ENCODE data around the gene SH2D1A. TPM values are rescaled to one million over a fixed set of nuclear protein-coding genes. Genes with fewer than 3 reads are reported as not detected.

SH2D1A gene
- total RNA-seq, 1 donor from 2014 or later = not detected

DNA sequence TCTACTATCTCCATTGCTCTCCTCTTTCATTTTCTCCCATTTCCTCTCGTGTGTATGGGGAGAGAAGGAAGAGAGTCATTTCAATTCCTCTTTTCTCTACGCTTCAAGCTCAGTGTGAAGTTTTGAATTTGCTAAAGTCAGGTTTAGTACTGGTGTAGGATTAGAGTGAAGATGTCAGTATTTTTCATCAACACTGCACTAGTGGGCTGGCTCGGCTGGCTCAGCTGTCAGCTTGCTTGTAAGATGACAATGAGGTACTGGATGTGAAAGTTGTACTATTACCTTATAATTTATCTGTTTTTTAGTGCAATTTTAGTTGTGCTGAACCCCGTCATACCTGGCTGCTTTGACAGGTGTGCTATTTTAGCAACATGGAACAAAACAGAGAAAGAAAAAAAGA lies 2.1 kb upstream of the SH2D1A start:
- Histone ChIP-seq H3K79me2 (ENCODE audit: insufficient read depth, low read length) (no peaks in the 10 kb centered on the region), H2AFZ (ENCODE audit: low read depth, low read length) (no peak overlapping the region), H3K27ac (ENCODE audit: low read depth, low read length) (no peak overlapping the region), H3K4me3 (ENCODE audit: insufficient read depth, low read depth, low read length) (no peak overlapping the region), H3K4me2 (ENCODE audit: low read length) (no peak overlapping the region), H3K27me3 (ENCODE audit: insufficient read depth, low read length) (no peaks in the 10 kb centered on the region), H3K36me3 (ENCODE audit: insufficient read depth, low read length) (no peaks in the 10 kb centered on the region), H3K9me3 (ENCODE audit: insufficient read depth, low read depth, low read length) (no peaks in the 10 kb centered on the region), H4K20me1 (ENCODE audit: insufficient read depth, low read length) (no peaks in the 10 kb centered on the region), H3K4me1 (ENCODE audit: insufficient read depth, low read length) (no peaks in the 10 kb centered on the region), H3K9ac (ENCODE audit: low read length) (no peak overlapping the region)
- Mint-ChIP-seq H3K4me1 (ENCODE audit: low read depth, unreplicated experiment) (peaks cover 4% of the 10 kb centered on the region), H3K27ac (ENCODE audit: unreplicated experiment) (no peak overlapping the region), H3K27me3 (ENCODE audit: low read depth, unreplicated experiment) (peaks cover 1% of the 10 kb centered on the region), H3K9me3 (ENCODE audit: unreplicated experiment) (no peaks in the 10 kb centered on the region), H3K36me3 (ENCODE audit: low read depth, unreplicated experiment) (no peaks in the 10 kb centered on the region), H3K4me3 (ENCODE audit: unreplicated experiment) (no peak overlapping the region)
- DNase-seq (ENCODE audit: low read depth) (no peak), FAIRE-seq (no peak)
- TF ChIP-seq EZH2 (IDR thresholded peaks at IDR 0.05; ENCODE audit: insufficient read depth, low read length) = no peak
- TF ChIP-seq, protein P1, sequence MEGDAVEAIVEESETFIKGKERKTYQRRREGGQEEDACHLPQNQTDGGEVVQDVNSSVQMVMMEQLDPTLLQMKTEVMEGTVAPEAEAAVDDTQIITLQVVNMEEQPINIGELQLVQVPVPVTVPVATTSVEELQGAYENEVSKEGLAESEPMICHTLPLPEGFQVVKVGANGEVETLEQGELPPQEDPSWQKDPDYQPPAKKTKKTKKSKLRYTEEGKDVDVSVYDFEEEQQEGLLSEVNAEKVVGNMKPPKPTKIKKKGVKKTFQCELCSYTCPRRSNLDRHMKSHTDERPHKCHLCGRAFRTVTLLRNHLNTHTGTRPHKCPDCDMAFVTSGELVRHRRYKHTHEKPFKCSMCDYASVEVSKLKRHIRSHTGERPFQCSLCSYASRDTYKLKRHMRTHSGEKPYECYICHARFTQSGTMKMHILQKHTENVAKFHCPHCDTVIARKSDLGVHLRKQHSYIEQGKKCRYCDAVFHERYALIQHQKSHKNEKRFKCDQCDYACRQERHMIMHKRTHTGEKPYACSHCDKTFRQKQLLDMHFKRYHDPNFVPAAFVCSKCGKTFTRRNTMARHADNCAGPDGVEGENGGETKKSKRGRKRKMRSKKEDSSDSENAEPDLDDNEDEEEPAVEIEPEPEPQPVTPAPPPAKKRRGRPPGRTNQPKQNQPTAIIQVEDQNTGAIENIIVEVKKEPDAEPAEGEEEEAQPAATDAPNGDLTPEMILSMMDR (IDR thresholded peaks at IDR 0.05; ENCODE audit: insufficient read depth, low read depth, low read length) = no peak

DNA sequence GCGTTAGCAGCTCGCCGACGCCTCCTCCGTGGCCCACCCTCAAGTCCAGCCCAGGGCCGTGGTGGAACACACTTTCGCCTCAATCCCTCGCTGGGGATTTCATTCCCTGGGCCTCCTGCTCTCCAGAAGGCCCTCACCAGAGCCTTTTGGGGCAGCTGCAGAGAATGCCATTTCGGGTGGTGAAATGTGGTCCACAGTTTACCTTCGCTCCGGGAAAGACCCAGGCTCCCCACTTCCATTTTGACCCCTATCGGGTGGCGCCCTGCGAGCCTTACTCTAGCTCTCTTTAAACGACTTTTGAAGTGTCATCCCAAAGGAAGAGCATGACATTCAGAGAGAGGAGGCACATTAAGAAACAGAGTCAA lies 496 bp downstream of the SH2D1A start:
- H2AFZ ChIP-seq (ENCODE audit: low read depth, low read length) = no peak overlapping the region
- H3K4me3 Mint-ChIP-seq (ENCODE audit: unreplicated experiment) = no peak overlapping the region
- H3K4me1 ChIP-seq (ENCODE audit: insufficient read depth, low read length) = no peaks in the 10 kb centered on the region
- H3K79me2 ChIP-seq (ENCODE audit: insufficient read depth, low read length) = no peaks in the 10 kb centered on the region
- TF ChIP-seq, protein P1 (IDR thresholded peaks at IDR 0.05; ENCODE audit: insufficient read depth, low read depth, low read length) = no peak
- TF ChIP-seq EZH2 (IDR thresholded peaks at IDR 0.05; ENCODE audit: insufficient read depth, low read length) = no peak
- no peaks in the 10 kb centered on the region for H3K36me3 Mint-ChIP-seq (ENCODE audit: low read depth, unreplicated experiment)
- no peak overlapping the region for H3K27ac Mint-ChIP-seq (ENCODE audit: unreplicated experiment)
- H3K4me3 ChIP-seq (ENCODE audit: insufficient read depth, low read depth, low read length) = no peak overlapping the region
- DNase-seq (ENCODE audit: low read depth) (no peak), FAIRE-seq (no peak)
- H3K9me3 Mint-ChIP-seq (ENCODE audit: unreplicated experiment) = no peaks in the 10 kb centered on the region
- H3K4me2 ChIP-seq (ENCODE audit: low read length) = no peak overlapping the region
- no peaks in the 10 kb centered on the region for H3K36me3 ChIP-seq (ENCODE audit: insufficient read depth, low read length)
- no peaks in the 10 kb centered on the region for H3K27me3 ChIP-seq (ENCODE audit: insufficient read depth, low read length)
- peaks cover 4% of the 10 kb centered on the region for H3K4me1 Mint-ChIP-seq (ENCODE audit: low read depth, unreplicated experiment)
- H3K9me3 ChIP-seq (ENCODE audit: insufficient read depth, low read depth, low read length) = no peaks in the 10 kb centered on the region
- no peak overlapping the region for H3K9ac ChIP-seq (ENCODE audit: low read length)
- no peak overlapping the region for H3K27ac ChIP-seq (ENCODE audit: low read depth, low read length)
- no peaks in the 10 kb centered on the region for H4K20me1 ChIP-seq (ENCODE audit: insufficient read depth, low read length)
- H3K27me3 Mint-ChIP-seq (ENCODE audit: low read depth, unreplicated experiment) = peaks cover 1% of the 10 kb centered on the region

- Histone ChIP-seq H3K27ac (ENCODE audit: low read depth, low read length) (no peak overlapping the region), H4K20me1 (ENCODE audit: insufficient read depth, low read length) (no peaks in the 10 kb centered on the region), H3K4me3 (ENCODE audit: insufficient read depth, low read depth, low read length) (no peak overlapping the region), H2AFZ (ENCODE audit: low read depth, low read length) (no peak overlapping the region), H3K4me2 (ENCODE audit: low read length) (no peak overlapping the region), H3K9me3 (ENCODE audit: insufficient read depth, low read depth, low read length) (no peaks in the 10 kb centered on the region), H3K79me2 (ENCODE audit: insufficient read depth, low read length) (no peaks in the 10 kb centered on the region), H3K27me3 (ENCODE audit: insufficient read depth, low read length) (no peaks in the 10 kb centered on the region), H3K4me1 (ENCODE audit: insufficient read depth, low read length) (no peaks in the 10 kb centered on the region), H3K9ac (ENCODE audit: low read length) (no peak overlapping the region), H3K36me3 (ENCODE audit: insufficient read depth, low read length) (no peaks in the 10 kb centered on the region)
- FAIRE-seq (no peak), DNase-seq (ENCODE audit: low read depth) (no peak)
- Mint-ChIP-seq H3K27ac (ENCODE audit: unreplicated experiment) (no peak overlapping the region), H3K36me3 (ENCODE audit: low read depth, unreplicated experiment) (no peaks in the 10 kb centered on the region), H3K4me3 (ENCODE audit: unreplicated experiment) (no peak overlapping the region), H3K9me3 (ENCODE audit: unreplicated experiment) (no peaks in the 10 kb centered on the region), H3K4me1 (ENCODE audit: low read depth, unreplicated experiment) (peaks cover 4% of the 10 kb centered on the region), H3K27me3 (ENCODE audit: low read depth, unreplicated experiment) (peaks cover 1% of the 10 kb centered on the region)
- TF ChIP-seq, protein P1 (IDR thresholded peaks at IDR 0.05; ENCODE audit: insufficient read depth, low read depth, low read length) = no peak
- TF ChIP-seq EZH2 (IDR thresholded peaks at IDR 0.05; ENCODE audit: insufficient read depth, low read length) = no peak
Observed at GRCh38 chrX:124347242-124347641, 879 bp downstream of the SH2D1A start.

All from astrocyte (in vitro differentiated cells and primary cell).